KOPT-K1 (cell line): ENCODE measurements around the gene MLLT6.

Experiments
- H3K27ac ChIP-seq: fragments of 200-600 bp; sonication (generic); 2 replicates; pipeline ENCODE4 v1.5.1; 2016; ENCODE audit warnings: antibody characterized with exemption, mild to moderate bottlenecking, low read depth, low read length; ENCODE audit not compliant: poor library complexity, severe bottlenecking
- H3K36me3 ChIP-seq: fragments of 200-600 bp; sonication (generic); 2 replicates; pipeline ENCODE4 v1.5.1; 2017; ENCODE audit warnings: antibody characterized with exemption, mild to moderate bottlenecking, low read length, moderate library complexity; ENCODE audit not compliant: insufficient read depth
- H3K9me3 ChIP-seq: fragments of 200-600 bp; sonication (generic); 2 replicates; pipeline ENCODE4 v1.5.1; 2017; ENCODE audit warnings: antibody characterized with exemption, low read length, mild to moderate bottlenecking; ENCODE audit not compliant: insufficient read depth, poor library complexity, severe bottlenecking

MLLT6 gene

GRCh38 chr17:38748149-38748891, 43.2 kb downstream of the MLLT6 start, which contains the start of gene PCGF2:
Gene PCGF2, minus strand, starts transcription at chr17:38748336. Its CDS starts 7,934 bp downstream, at chr17:38740402.
- Histone ChIP-seq H3K9me3 (no peaks in the 10 kb centered on the region), H3K27ac (peak within 1 kb of the TSS; percentile 55), H3K36me3 (no peaks in the 10 kb centered on the region)

GRCh38 chr17:38748892-38749222, 43.8 kb downstream of the MLLT6 start:
- Histone ChIP-seq H3K36me3 (peaks cover 2% of the 10 kb centered on the region; the same call in 1 of the 2 replicates), H3K27ac (no peak overlapping the region), H3K9me3 (no peaks in the 10 kb centered on the region)

- peaks cover 7% of the 10 kb centered on the region; the same call in 1 of the 2 replicates for H3K36me3 ChIP-seq
- no peaks in the 10 kb centered on the region for H3K9me3 ChIP-seq
- no peak overlapping the region for H3K27ac ChIP-seq
Measured at GRCh38 chr17:38749223-38750043, 44.4 kb downstream of the MLLT6 start.

GRCh38 chr17:38750044-38750311, 44.9 kb downstream of the MLLT6 start:
- no peaks in the 10 kb centered on the region for H3K9me3 ChIP-seq
- H3K27ac ChIP-seq: no peak overlapping the region
- H3K36me3 ChIP-seq: peaks cover 12% of the 10 kb centered on the region; the same call in 1 of the 2 replicates

- no peaks in the 10 kb centered on the region for H3K9me3 ChIP-seq
- H3K27ac ChIP-seq: no peak overlapping the region
- H3K36me3 ChIP-seq: peaks cover 18% of the 10 kb centered on the region; the same call in 1 of the 2 replicates
Measured at GRCh38 chr17:38750312-38751121, 45.4 kb downstream of the MLLT6 start.

GRCh38 chr17:38751144-38751807, 46.2 kb downstream of the MLLT6 start:
- Histone ChIP-seq H3K27ac (no peak overlapping the region), H3K9me3 (no peaks in the 10 kb centered on the region), H3K36me3 (peaks cover 25% of the 10 kb centered on the region)

- peaks cover 31% of the 10 kb centered on the region for H3K36me3 ChIP-seq
- H3K9me3 ChIP-seq: no peaks in the 10 kb centered on the region
- peak overlapping the region; percentile 73 for H3K27ac ChIP-seq
Measured at GRCh38 chr17:38751808-38752307, 46.8 kb downstream of the MLLT6 start.

- H3K27ac ChIP-seq: peak within 1 kb of the TSS; percentile 73
- H3K9me3 ChIP-seq: no peaks in the 10 kb centered on the region
- H3K36me3 ChIP-seq: peaks cover 37% of the 10 kb centered on the region
Measured at GRCh38 chr17:38752308-38753070, 47.4 kb downstream of the MLLT6 start, which contains the start of gene PSMB3. Gene PSMB3, plus strand, starts transcription at chr17:38752741. Its CDS starts 86 bp downstream, at chr17:38752827.

- H3K36me3 ChIP-seq: peaks cover 43% of the 10 kb centered on the region
- H3K9me3 ChIP-seq: no peaks in the 10 kb centered on the region
- H3K27ac ChIP-seq: peak overlapping the region; percentile 73
Measured at GRCh38 chr17:38753071-38753506, 48.0 kb downstream of the MLLT6 start.

- H3K9me3 ChIP-seq: no peaks in the 10 kb centered on the region
- peaks cover 98% of the 10 kb centered on the region for H3K36me3 ChIP-seq
Measured at GRCh38 chr17:38761612-38762011, 56.5 kb downstream of the MLLT6 start.

GRCh38 chr17:38762231-38762630, 57.2 kb downstream of the MLLT6 start:
- Histone ChIP-seq H3K36me3 (peaks cover 98% of the 10 kb centered on the region), H3K27ac (no peak overlapping the region), H3K9me3 (no peaks in the 10 kb centered on the region)

More at GRCh38 chr17:38761612-38762011, 56.5 kb downstream of the MLLT6 start:
- H3K27ac ChIP-seq: no peak overlapping the region

GRCh38 chr17:38766341-38766740, 61.3 kb downstream of the MLLT6 start:
- Histone ChIP-seq H3K9me3 (no peaks in the 10 kb centered on the region), H3K36me3 (peaks cover 100% of the 10 kb centered on the region), H3K27ac (no peak overlapping the region)

GRCh38 chr17:38768417-38768816, 63.3 kb downstream of the MLLT6 start:
- Histone ChIP-seq H3K36me3 (peaks cover 100% of the 10 kb centered on the region), H3K9me3 (no peaks in the 10 kb centered on the region), H3K27ac (no peak overlapping the region)

- H3K36me3 ChIP-seq: peaks cover 98% of the 10 kb centered on the region
- no peaks in the 10 kb centered on the region for H3K9me3 ChIP-seq
Measured at GRCh38 chr17:38773258-38773657, 68.2 kb downstream of the MLLT6 start.

More at GRCh38 chr17:38773258-38773657, 68.2 kb downstream of the MLLT6 start:
- no peak overlapping the region for H3K27ac ChIP-seq
